Fibroblast of skin of left quadriceps (primary cell): Measurements from ENCODE around the gene PSPN.

Experiments used
- DNase-seq, 2 experiments: peaks; one replicate each; pipeline ENCODE4 v3.0.0-alpha.2; 2013; ENCODE audit warnings: low read depth in 2 of 2

The PSPN gene

GRCh38 chr19:6325614-6326013 is 50.1 kb downstream of the PSPN start:
- no peak for DNase-seq
